OCI-LY7 (cell line): ENCODE measurements around the gene ATXN7L3. TPM values are rescaled to one million over a fixed set of nuclear protein-coding genes. Genes with fewer than 3 reads are reported as not detected.

ENCODE experiments used
- BruUV-seq: library from RNA; stranded (reverse); fragments of 400-500 nt; replicated peaks from 2 replicates; lab custom pipeline; 2021; lab: Mats Ljungman, UMichigan
- CTCF ChIA-PET: fragments of 300-600 bp; sonication (Branson Sonifier 250); formaldehyde crosslinking; loops from one replicate; lab custom pipeline; 2022; ENCODE audit warnings: antibody characterized with exemption; ENCODE audit not compliant: unreplicated experiment; lab: Charles Lee
- POLR2A ChIA-PET: fragments of 300-600 bp; sonication (Branson Sonifier 250); formaldehyde crosslinking; loops from one replicate; lab custom pipeline; 2022; ENCODE audit warnings: antibody characterized with exemption; lab: Charles Lee
- DNase-seq: peaks from one replicate; pipeline ENCODE4 v3.0.0-alpha.2; 2015; ENCODE audit warnings: low spot score
- H2AFZ ChIP-seq: fragments of 200-600 bp; sonication (generic), shearing (Covaris generic); 2 replicates; pipeline ENCODE4 v1.6.1; 2014; ENCODE audit warnings: mild to moderate bottlenecking, antibody characterized with exemption, low read length, moderate library complexity
- H3K27ac ChIP-seq: fragments of 200-600 bp; sonication (generic); 2 replicates; pipeline ENCODE4 v1.5.1; 2014; ENCODE audit warnings: mixed run types, low read depth, mild to moderate bottlenecking, moderate library complexity, low read length, inconsistent platforms; ENCODE audit not compliant: poor library complexity, severe bottlenecking
- H3K36me3 ChIP-seq: fragments of 200-600 bp; sonication (generic); 2 replicates; pipeline ENCODE4 v1.6.1; 2014; ENCODE audit warnings: mild to moderate bottlenecking, antibody characterized with exemption, low read length, moderate library complexity, mixed read lengths; ENCODE audit not compliant: insufficient read depth
- H3K4me1 ChIP-seq: fragments of 200-600 bp; sonication (generic); 2 replicates; pipeline ENCODE4 v1.5.1; 2014; ENCODE audit warnings: mild to moderate bottlenecking, low read length; ENCODE audit not compliant: insufficient read depth, poor library complexity, severe bottlenecking
- H3K4me2 ChIP-seq: fragments of 200-600 bp; sonication (generic); 2 replicates; pipeline ENCODE4 v1.6.1; 2014; ENCODE audit warnings: mild to moderate bottlenecking, low read length
- H3K4me3 ChIP-seq: fragments of 200-600 bp; sonication (generic); 2 replicates; pipeline ENCODE4 v1.5.1; 2014; ENCODE audit warnings: mild to moderate bottlenecking, low read depth, low read length; ENCODE audit not compliant: poor library complexity, severe bottlenecking
- H3K79me2 ChIP-seq: fragments of 200-600 bp; sonication (generic); 2 replicates; pipeline ENCODE4 v1.6.1; 2016; ENCODE audit warnings: low read depth, mild to moderate bottlenecking, low read length, moderate library complexity, mixed read lengths; ENCODE audit not compliant: insufficient read depth
- H3K9me2 ChIP-seq: fragments of 200-600 bp; sonication (generic); 2 replicates; pipeline ENCODE4 v1.6.1; 2016; ENCODE audit warnings: mild to moderate bottlenecking, low read length, mixed read lengths; ENCODE audit not compliant: insufficient read depth
- H3K9me3 ChIP-seq: fragments of 200-600 bp; sonication (generic); 2 replicates; pipeline ENCODE4 v1.6.1; 2014; ENCODE audit warnings: mild to moderate bottlenecking, mixed run types, low read length, mixed read lengths
- H4K20me1 ChIP-seq: fragments of 200-600 bp; sonication (generic); 2 replicates; pipeline ENCODE4 v1.6.1; 2014; ENCODE audit warnings: mild to moderate bottlenecking, antibody characterized with exemption, low read length, moderate library complexity, mixed read lengths; ENCODE audit not compliant: insufficient read depth
- EZH2phosphoT487 ChIP-seq: fragments of 200-600 bp; sonication (generic); IDR thresholded peaks from 2 replicates; pipeline ENCODE4 v1.6.1; 2018; ENCODE audit warnings: low read depth, borderline replicate concordance, mild to moderate bottlenecking, mixed run types, antibody characterized with exemption, low read length, moderate library complexity, mixed read lengths
- intact Hi-C: fragments of 100-400 bp; cut with micrococcal nuclease; formaldehyde crosslinking; loops from one replicate; pipeline ENCODE4 v1.10.0; 2022; ENCODE audit not compliant: unreplicated experiment
- total RNA-seq, 2 experiments: library from RNA; depleted of rRNA in 1 of 2; stranded (reverse); fragments of >200 nt in 1 of 2; shearing (Covaris generic) in 1 of 2; gene quantifications; 2 replicates each; pipeline ENCODE4 v1.2.3, GENCODE V29; 2014 to 2022
- TF ChIP-seq, protein P1 (sequence below): fragments of 200-600 bp; sonication (generic); conservative IDR thresholded peaks from 2 replicates; pipeline ENCODE4 v1.5.1; 2014; ENCODE audit warnings: mild to moderate bottlenecking, antibody characterized with exemption, low read length, moderate library complexity, mixed read lengths

Gene ATXN7L3
- total RNA-seq, 2 experiments from 2014 or later = 57.7 to 106 TPM

DNA sequence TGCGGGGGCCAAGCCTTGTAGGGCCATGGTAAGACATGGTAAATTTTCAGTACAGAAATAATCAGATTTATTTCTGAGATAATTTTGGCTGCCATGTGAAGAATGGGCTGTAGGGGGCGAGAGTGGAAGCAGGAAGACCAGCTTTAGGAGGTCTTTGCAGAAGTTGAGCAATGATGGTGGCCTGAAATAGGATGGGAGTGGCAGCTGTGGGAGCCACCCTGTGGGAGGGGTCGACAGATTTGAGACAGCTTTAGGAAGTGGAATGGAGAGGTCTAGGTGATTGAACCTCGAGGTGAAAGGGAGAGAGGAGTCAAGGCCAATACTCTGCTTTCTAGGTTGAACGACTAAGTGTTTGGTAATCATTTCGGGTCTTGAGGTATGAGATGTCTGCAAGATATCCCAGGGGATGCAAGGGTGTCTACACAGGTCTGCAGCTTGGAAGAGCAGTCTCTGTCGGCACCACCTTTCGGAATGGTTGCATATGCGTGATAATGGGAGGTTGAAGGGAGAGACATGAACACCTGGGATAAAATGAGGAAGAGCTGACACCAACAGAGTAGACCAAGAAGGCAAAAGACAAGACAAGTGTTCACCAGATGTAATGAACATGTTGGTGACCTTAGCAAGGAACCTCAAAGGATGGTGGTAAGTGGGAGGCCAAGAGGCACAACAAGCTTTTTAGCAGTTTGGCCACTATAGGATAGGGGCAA, 4.2 kb upstream of the ATXN7L3 start:
- intact Hi-C loops = no loop called here
- BruUV-seq = no TSS peak
- Histone ChIP-seq H3K79me2 (peaks cover 5% of the 10 kb centered on the region; the same call in 1 of the 2 replicates), H3K4me2 (peak overlapping the region; percentile 21; the same call in 1 of the 2 replicates), H2AFZ (no peak overlapping the region), H3K9me3 (no peaks in the 10 kb centered on the region), H3K9me2 (no peaks in the 10 kb centered on the region), H3K36me3 (peaks cover 35% of the 10 kb centered on the region), H4K20me1 (no peaks in the 10 kb centered on the region), H3K4me3 (no peak overlapping the region), H3K27ac (peak overlapping the region; percentile 33), H3K4me1 (peaks cover 41% of the 10 kb centered on the region)
- no peak for TF ChIP-seq EZH2phosphoT487
- TF ChIP-seq, protein P1, sequence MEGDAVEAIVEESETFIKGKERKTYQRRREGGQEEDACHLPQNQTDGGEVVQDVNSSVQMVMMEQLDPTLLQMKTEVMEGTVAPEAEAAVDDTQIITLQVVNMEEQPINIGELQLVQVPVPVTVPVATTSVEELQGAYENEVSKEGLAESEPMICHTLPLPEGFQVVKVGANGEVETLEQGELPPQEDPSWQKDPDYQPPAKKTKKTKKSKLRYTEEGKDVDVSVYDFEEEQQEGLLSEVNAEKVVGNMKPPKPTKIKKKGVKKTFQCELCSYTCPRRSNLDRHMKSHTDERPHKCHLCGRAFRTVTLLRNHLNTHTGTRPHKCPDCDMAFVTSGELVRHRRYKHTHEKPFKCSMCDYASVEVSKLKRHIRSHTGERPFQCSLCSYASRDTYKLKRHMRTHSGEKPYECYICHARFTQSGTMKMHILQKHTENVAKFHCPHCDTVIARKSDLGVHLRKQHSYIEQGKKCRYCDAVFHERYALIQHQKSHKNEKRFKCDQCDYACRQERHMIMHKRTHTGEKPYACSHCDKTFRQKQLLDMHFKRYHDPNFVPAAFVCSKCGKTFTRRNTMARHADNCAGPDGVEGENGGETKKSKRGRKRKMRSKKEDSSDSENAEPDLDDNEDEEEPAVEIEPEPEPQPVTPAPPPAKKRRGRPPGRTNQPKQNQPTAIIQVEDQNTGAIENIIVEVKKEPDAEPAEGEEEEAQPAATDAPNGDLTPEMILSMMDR = peak; percentile 92
- DNase-seq = peak; percentile 83
- ChIA-PET CTCF (interaction anchor here (0.5 to 1.0 kb wide), 3 partner anchors 17 to 162 kb away, joined by 3 read pairs; partner anchors contain the start of gene TMUB2), POLR2A (interaction anchor here (0.6 to 1.5 kb wide), 3 partner anchors 12 to 17 kb away, joined by 3 to 5 read pairs (median 4); no protein-coding TSS in a partner anchor)

DNA sequence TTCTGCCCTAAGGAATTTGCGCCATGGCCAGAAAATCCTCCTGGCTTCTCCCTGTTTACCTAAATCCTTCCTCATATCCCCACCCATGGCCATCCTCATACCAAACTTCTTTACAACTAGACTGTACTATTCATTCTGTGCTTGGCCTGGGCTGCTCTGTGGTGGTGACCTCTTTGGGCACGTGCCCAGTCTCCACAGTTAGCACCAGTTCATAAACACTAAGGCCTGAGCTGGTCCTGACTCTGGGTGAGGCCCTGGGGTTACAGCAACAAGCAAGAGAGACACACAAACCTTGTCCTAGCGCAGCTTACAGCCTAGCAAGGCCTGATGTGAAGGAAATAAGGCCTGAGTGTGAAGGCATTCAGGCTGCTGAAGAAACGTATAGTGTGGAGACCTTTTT, 3.1 kb upstream of the ATXN7L3 start:
- Histone ChIP-seq H3K4me1 (peaks cover 47% of the 10 kb centered on the region), H2AFZ (no peak overlapping the region), H3K9me2 (no peaks in the 10 kb centered on the region), H3K36me3 (peaks cover 25% of the 10 kb centered on the region), H3K79me2 (peaks cover 15% of the 10 kb centered on the region), H3K27ac (peak overlapping the region; percentile 18), H3K4me2 (no peak overlapping the region), H3K9me3 (no peaks in the 10 kb centered on the region), H4K20me1 (no peaks in the 10 kb centered on the region), H3K4me3 (no peak overlapping the region)
- TF ChIP-seq EZH2phosphoT487 = no peak
- TF ChIP-seq, protein P1 = no peak
- ChIA-PET POLR2A (interaction anchor here (1.5 to 2.2 kb wide), 2 partner anchors 14 to 19 kb away, joined by 4 to 7 read pairs; no protein-coding TSS in a partner anchor), CTCF (no interaction called here)
- BruUV-seq = no TSS peak
- intact Hi-C loops = no loop called here
- DNase-seq = no peak
